H1 (cell line): ENCODE results near the gene AASDHPPT. TPM values are rescaled to one million over a fixed set of nuclear protein-coding genes. Genes with fewer than 3 reads are reported as not detected.

ENCODE experiments used
- BACH1 ChIP-seq: IDR thresholded peaks from 2 replicates; pipeline ENCODE4 v1.6.1; 2012; ENCODE audit warnings: low read length, improper control_type of control experiment
- BCL11A ChIP-seq, 2 experiments: IDR thresholded peaks; one replicate each; pipeline ENCODE4 v1.6.1; 2011; ENCODE audit warnings: low read depth in 2 of 2, low read length in 2 of 2, mild to moderate bottlenecking in 2 of 2
- BRCA1 ChIP-seq: IDR thresholded peaks from 2 replicates; pipeline ENCODE4 v1.6.1; 2012; ENCODE audit warnings: low read depth, low read length, improper control_type of control experiment
- CEBPB ChIP-seq: IDR thresholded peaks from 2 replicates; pipeline ENCODE4 v1.6.1; 2012; ENCODE audit warnings: low read depth, low read length
- CHD2 ChIP-seq: IDR thresholded peaks from 2 replicates; pipeline ENCODE4 v1.6.1; 2012; ENCODE audit warnings: low read length, improper control_type of control experiment
- CTBP2 ChIP-seq: IDR thresholded peaks from 2 replicates; pipeline ENCODE4 v1.7.0; 2011; ENCODE audit warnings: borderline replicate concordance, mild to moderate bottlenecking, moderate library complexity, mixed read lengths, low read length; ENCODE audit not compliant: insufficient read depth, insufficient read length
- E2F6 ChIP-seq: IDR thresholded peaks from 2 replicates; pipeline ENCODE4 v1.6.1; 2012; ENCODE audit warnings: inconsistent platforms
- GTF2F1 ChIP-seq: IDR thresholded peaks from 2 replicates; pipeline ENCODE4 v1.6.1; 2012; ENCODE audit warnings: low read depth, low read length, improper control_type of control experiment, borderline replicate concordance
- KDM1A ChIP-seq: fragments of 200-600, 300-600 bp; sonication (generic); IDR thresholded peaks from 2 replicates; pipeline ENCODE4 v1.7.1; 2016; ENCODE audit warnings: mild to moderate bottlenecking, low read length, borderline replicate concordance
- MAFK ChIP-seq: IDR thresholded peaks from 2 replicates; pipeline ENCODE4 v1.6.1; 2012; ENCODE audit warnings: low read depth, mild to moderate bottlenecking, improper control_type of control experiment, low read length
- MAX ChIP-seq: IDR thresholded peaks from 2 replicates; pipeline ENCODE4 v1.6.1; 2012; ENCODE audit warnings: inconsistent platforms
- NANOG ChIP-seq: IDR thresholded peaks from 2 replicates; pipeline ENCODE4 v1.6.1; 2011; ENCODE audit warnings: low read length, low read depth, mild to moderate bottlenecking, inconsistent platforms; ENCODE audit not compliant: insufficient read depth, poor library complexity, severe bottlenecking
- PHF8 ChIP-seq: fragments of 200-600 bp; sonication (generic); conservative IDR thresholded peaks from 2 replicates; pipeline ENCODE4 v1.7.1; 2012; ENCODE audit warnings: low read depth, mild to moderate bottlenecking, inconsistent platforms, low read length, moderate library complexity
- POLR2AphosphoS5 ChIP-seq: IDR thresholded peaks from 2 replicates; pipeline ENCODE4 v1.6.1; 2011; ENCODE audit warnings: low read depth, low read length
- RBBP5 ChIP-seq: IDR thresholded peaks from 2 replicates; pipeline ENCODE4 v1.7.1; 2012; ENCODE audit warnings: low read depth, mild to moderate bottlenecking, inconsistent platforms, low read length, moderate library complexity, borderline replicate concordance
- RNF2 ChIP-seq: fragments of 200-900, 300-1000 bp; sonication (generic); IDR thresholded peaks from 2 replicates; pipeline ENCODE4 v1.7.1; 2016; ENCODE audit warnings: borderline replicate concordance, low read depth, mild to moderate bottlenecking, antibody characterized with exemption, low read length; ENCODE audit not compliant: poor library complexity, severe bottlenecking; ENCODE audit errors: missing control alignments
- SP2 ChIP-seq: IDR thresholded peaks from 2 replicates; pipeline ENCODE4 v1.6.1; 2012; ENCODE audit warnings: mild to moderate bottlenecking, low read length, inconsistent platforms
- SP4 ChIP-seq: IDR thresholded peaks from 2 replicates; pipeline ENCODE4 v1.6.1; 2012; ENCODE audit warnings: low read length, inconsistent platforms
- TAF1 ChIP-seq: IDR thresholded peaks from 2 replicates; pipeline ENCODE4 v1.6.1; 2011; ENCODE audit warnings: mild to moderate bottlenecking, low read depth, low read length
- TCF12 ChIP-seq: IDR thresholded peaks from 2 replicates; pipeline ENCODE4 v1.6.1; 2011; ENCODE audit warnings: low read depth, mild to moderate bottlenecking, low read length
- TEAD4 ChIP-seq: IDR thresholded peaks from 2 replicates; pipeline ENCODE4 v1.6.1; 2012; ENCODE audit warnings: low read depth, low read length, inconsistent platforms, mixed read lengths
- USF2 ChIP-seq: IDR thresholded peaks from 2 replicates; pipeline ENCODE4 v1.6.1; 2011; ENCODE audit warnings: low read length, improper control_type of control experiment
- polyA plus RNA-seq, 7 experiments: library from polyadenylated mRNA; depleted of rRNA in 3 of 7; stranded (reverse) in 5 of 7; unstranded in 2 of 7; fragments of >200 nt in 5 of 7; fragments of 200-250 nt in 2 of 7; gene quantifications; 1 replicate in 5 of 7; 2 replicates in 1 of 7; 4 replicates in 1 of 7; pipeline versions ENCODE4 v1.2.1 to v1.2.3, GENCODE V29; 2011 to 2013; ENCODE audit warnings: missing spikeins in 2 of 7, mixed read lengths in 2 of 7
- total RNA-seq: library from RNA; stranded (reverse); fragmentation: NEBNext Ultra II Directional; extraction: Animal tissue kit (Norgen Biotek cat#: 25700); gene quantifications from 2 replicates; pipeline ENCODE4 v1.2.1, GENCODE V29; 2021

AASDHPPT gene
- total and polyA plus RNA-seq, 2 of the 8 experiments (the other 6 are each of a cell fraction or from before 2014, with no cell fraction given): 15.7 to 42.2 TPM

- TF ChIP-seq KDM1A (peak; percentile 55; the same call in 1 of the 2 replicates), USF2 (no peak), MAX (peak; percentile 7; the same call in 1 of the 2 replicates), SP2 (peak; percentile 59), BCL11A (IDR thresholded peaks at IDR 0.05; ENCODE audit: low read depth in 2 of 2, low read length in 2 of 2) (no peak), SP4 (peak; percentile 34; the same call in 1 of the 2 replicates), E2F6 (peak; percentile 47), NANOG (peak; percentile 36), RBBP5 (peak; percentile 90; the same call in 1 of the 2 replicates), CEBPB (peak; percentile 81), CTBP2 (no peak), MAFK (no peak), RNF2 (no peak), BRCA1 (no peak), GTF2F1 (no peak; the same call in 1 of the 2 replicates), CHD2 (peak; percentile 78), TCF12 (peak; percentile 66; the same call in 1 of the 2 replicates), TAF1 (peak; percentile 89), BACH1 (peak; percentile 75), TEAD4 (no peak), POLR2AphosphoS5 (peak; percentile 96), PHF8 (peak; percentile 70)
Observed at GRCh38 chr11:106076919-106077608, 398 bp upstream of the AASDHPPT start, which contains the start of gene KBTBD3 (continued).
